PC-3 (cell line): ENCODE results near the gene CISD1. TPM values are rescaled to one million over a fixed set of nuclear protein-coding genes. Genes with fewer than 3 reads are reported as not detected.

Source experiments
- ATAC-seq: fragments of 200-7000 bp; cut with Tn5 transposase; 2 replicates; pipeline ENCODE4 v1.9.1; 2020; ENCODE audit warnings: mild to moderate bottlenecking, moderate library complexity
- BruUV-seq: library from RNA; stranded (reverse); fragments of 400-500 nt; replicated peaks from 2 replicates; lab custom pipeline; 2021; lab: Mats Ljungman, UMichigan
- CTCF ChIA-PET: fragments of 300-600 bp; sonication (Branson Sonifier 250); formaldehyde crosslinking; loops from one replicate; lab custom pipeline; 2022; ENCODE audit warnings: antibody characterized with exemption; lab: Charles Lee
- POLR2A ChIA-PET: fragments of 300-600 bp; sonication (Branson Sonifier 250); formaldehyde crosslinking; loops from one replicate; lab custom pipeline; 2022; ENCODE audit warnings: antibody characterized with exemption; ENCODE audit not compliant: unreplicated experiment; lab: Charles Lee
- DNase-seq: peaks from one replicate; pipeline ENCODE4 v3.0.0-alpha.2; 2015
- H2AFZ ChIP-seq: fragments of 300-600 bp; sonication (generic); 2 replicates; pipeline ENCODE4 v1.6.0; 2016; ENCODE audit warnings: antibody characterized with exemption, low read length
- H3F3A ChIP-seq: fragments of 300-600 bp; sonication (generic); one replicate; pipeline ENCODE4 v1.6.0; 2017; ENCODE audit warnings: antibody characterized with exemption, low read length, control low read depth, mild to moderate bottlenecking; ENCODE audit not compliant: unreplicated experiment
- H3K27ac ChIP-seq: fragments of 300-600 bp; sonication (generic); 2 replicates; pipeline ENCODE4 v1.5.1; 2016; ENCODE audit warnings: mild to moderate bottlenecking, low read length
- H3K27me3 ChIP-seq: fragments of 300-600 bp; sonication (generic); 2 replicates; pipeline ENCODE4 v1.6.1; 2016; ENCODE audit warnings: low read length, mixed read lengths
- H3K36me3 ChIP-seq: fragments of 300-600 bp; sonication (generic); 2 replicates; pipeline ENCODE4 v1.6.1; 2016; ENCODE audit warnings: low read depth, mixed run types, low read length, mixed read lengths
- H3K4me1 ChIP-seq: fragments of 300-600 bp; sonication (generic); 2 replicates; pipeline ENCODE4 v1.5.1; 2016; ENCODE audit warnings: low read length; ENCODE audit not compliant: insufficient read depth
- H3K4me2 ChIP-seq: fragments of 300-600 bp; sonication (generic); 2 replicates; pipeline ENCODE4 v1.6.0; 2016; ENCODE audit warnings: low read length
- H3K4me3 ChIP-seq: fragments of 300-600 bp; sonication (generic); 2 replicates; pipeline ENCODE4 v1.5.1; 2016; ENCODE audit warnings: mild to moderate bottlenecking, low read length, mixed read lengths
- H3K79me2 ChIP-seq: fragments of 300-600 bp; sonication (generic); 2 replicates; pipeline ENCODE4 v1.6.1; 2017; ENCODE audit warnings: low read length, mixed read lengths
- H3K9ac ChIP-seq: fragments of 300-600 bp; sonication (generic); 2 replicates; pipeline ENCODE4 v1.6.0; 2016; ENCODE audit warnings: mild to moderate bottlenecking, low read length
- H3K9me2 ChIP-seq: fragments of 300-600 bp; sonication (generic); replicated peaks from 2 replicates; pipeline ENCODE4 v1.6.1; 2016; ENCODE audit warnings: mixed run types, low read length, mixed read lengths
- H3K9me3 ChIP-seq: fragments of 300-600 bp; sonication (generic); 2 replicates; pipeline ENCODE4 v1.6.1; 2016; ENCODE audit warnings: low read length, mixed read lengths
- H4K20me1 ChIP-seq: fragments of 300-600 bp; sonication (generic); 2 replicates; pipeline ENCODE4 v1.6.1; 2016; ENCODE audit warnings: low read length, mixed read lengths
- EZH2 ChIP-seq: fragments of 300-600 bp; sonication (generic); IDR thresholded peaks from one replicate; pipeline ENCODE4 v1.6.1; 2017; ENCODE audit warnings: antibody characterized with exemption, mild to moderate bottlenecking, low read length; ENCODE audit not compliant: unreplicated experiment
- EZH2phosphoT487 ChIP-seq: fragments of 300-600 bp; sonication (generic); IDR thresholded peaks from 2 replicates; pipeline ENCODE4 v1.6.1; 2018; ENCODE audit warnings: mild to moderate bottlenecking, antibody characterized with exemption, low read length, borderline replicate concordance
- intact Hi-C: fragments of 100-400 bp; cut with micrococcal nuclease; formaldehyde crosslinking; loops from 2 replicates; pipeline ENCODE4 v1.9.0; 2023
- total RNA-seq: library from RNA; depleted of rRNA; stranded (reverse); fragments of >200 nt; gene quantifications from 2 replicates; pipeline ENCODE4 v1.2.3, GENCODE V29; 2014
- TF ChIP-seq, protein P1 (sequence below): fragments of 300-600 bp; sonication (generic); conservative IDR thresholded peaks from 2 replicates; pipeline ENCODE4 v1.5.1; 2017; ENCODE audit warnings: antibody characterized with exemption, low read depth, mild to moderate bottlenecking, low read length

The CISD1 gene
- total RNA-seq, 1 experiment from 2014 or later = 68.8 TPM

DNA sequence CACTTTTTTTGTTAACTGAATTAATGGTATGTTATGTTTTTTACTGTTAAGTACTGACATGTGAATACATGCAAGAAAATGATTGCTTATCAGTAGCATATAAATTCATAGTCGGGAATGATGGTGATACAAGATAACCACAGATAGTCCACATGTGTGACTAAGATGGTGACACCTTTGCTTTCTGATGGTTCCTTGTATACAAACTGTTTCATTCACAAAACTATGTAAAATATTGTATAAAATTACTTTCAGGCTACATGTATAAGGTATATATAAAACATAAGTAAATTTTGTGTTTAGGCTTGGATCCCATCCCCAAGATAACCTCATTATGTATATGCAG is 10.0 kb downstream of the CISD1 start:
- ChIA-PET CTCF (no interaction called here), POLR2A (no interaction called here)
- Histone ChIP-seq H3K4me1 (peaks cover 19% of the 10 kb centered on the region), H3K36me3 (peaks cover 38% of the 10 kb centered on the region), H3K9me2 (no peaks in the 10 kb centered on the region), H3K27me3 (no peaks in the 10 kb centered on the region), H3K9ac (no peak overlapping the region), H3K27ac (no peak overlapping the region), H3F3A (no peaks in the 10 kb centered on the region), H3K9me3 (no peaks in the 10 kb centered on the region), H3K79me2 (peaks cover 42% of the 10 kb centered on the region), H3K4me3 (no peak overlapping the region), H2AFZ (no peak overlapping the region), H4K20me1 (peaks cover 14% of the 10 kb centered on the region; the same call in 1 of the 2 replicates), H3K4me2 (no peak overlapping the region)
- intact Hi-C loops = no loop called here
- DNase-seq (no peak), ATAC-seq (no peak)
- no TSS peak for BruUV-seq
- TF ChIP-seq EZH2phosphoT487 (no peak), EZH2 (no peak)
- TF ChIP-seq, protein P1, sequence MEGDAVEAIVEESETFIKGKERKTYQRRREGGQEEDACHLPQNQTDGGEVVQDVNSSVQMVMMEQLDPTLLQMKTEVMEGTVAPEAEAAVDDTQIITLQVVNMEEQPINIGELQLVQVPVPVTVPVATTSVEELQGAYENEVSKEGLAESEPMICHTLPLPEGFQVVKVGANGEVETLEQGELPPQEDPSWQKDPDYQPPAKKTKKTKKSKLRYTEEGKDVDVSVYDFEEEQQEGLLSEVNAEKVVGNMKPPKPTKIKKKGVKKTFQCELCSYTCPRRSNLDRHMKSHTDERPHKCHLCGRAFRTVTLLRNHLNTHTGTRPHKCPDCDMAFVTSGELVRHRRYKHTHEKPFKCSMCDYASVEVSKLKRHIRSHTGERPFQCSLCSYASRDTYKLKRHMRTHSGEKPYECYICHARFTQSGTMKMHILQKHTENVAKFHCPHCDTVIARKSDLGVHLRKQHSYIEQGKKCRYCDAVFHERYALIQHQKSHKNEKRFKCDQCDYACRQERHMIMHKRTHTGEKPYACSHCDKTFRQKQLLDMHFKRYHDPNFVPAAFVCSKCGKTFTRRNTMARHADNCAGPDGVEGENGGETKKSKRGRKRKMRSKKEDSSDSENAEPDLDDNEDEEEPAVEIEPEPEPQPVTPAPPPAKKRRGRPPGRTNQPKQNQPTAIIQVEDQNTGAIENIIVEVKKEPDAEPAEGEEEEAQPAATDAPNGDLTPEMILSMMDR = no peak

- intact Hi-C loops = no loop called here
- H3K9ac ChIP-seq = no peak overlapping the region
- no peaks in the 10 kb centered on the region for H3K9me2 ChIP-seq
- DNase-seq = peak; percentile 56
- ChIA-PET CTCF (interaction anchor here (0.7 kb wide), 1 partner anchor 41 kb away, joined by 3 read pairs; no protein-coding TSS in a partner anchor), POLR2A (no interaction called here)
- H3K9me3 ChIP-seq = no peaks in the 10 kb centered on the region
- no peak overlapping the region for H3K4me3 ChIP-seq
- ATAC-seq = peak; percentile 60
- peaks cover 13% of the 10 kb centered on the region for H3K4me1 ChIP-seq
- no peak overlapping the region for H3K4me2 ChIP-seq
- peaks cover 38% of the 10 kb centered on the region for H3K36me3 ChIP-seq
- no peak overlapping the region for H3K27ac ChIP-seq
- H3F3A ChIP-seq = no peaks in the 10 kb centered on the region
- H3K27me3 ChIP-seq = no peaks in the 10 kb centered on the region
- BruUV-seq = no TSS peak
- 0 out of 2 replicates have a peak, but pooled peaks cover under 1% of the 10 kb centered on the region for H4K20me1 ChIP-seq
- TF ChIP-seq EZH2 (no peak), EZH2phosphoT487 (no peak)
- TF ChIP-seq, protein P1 = no peak
- no peak overlapping the region for H2AFZ ChIP-seq
- peaks cover 27% of the 10 kb centered on the region for H3K79me2 ChIP-seq
These were observed 11.5 kb downstream of the CISD1 start for GRCh38 chr10:58280477-58280876.

DNA sequence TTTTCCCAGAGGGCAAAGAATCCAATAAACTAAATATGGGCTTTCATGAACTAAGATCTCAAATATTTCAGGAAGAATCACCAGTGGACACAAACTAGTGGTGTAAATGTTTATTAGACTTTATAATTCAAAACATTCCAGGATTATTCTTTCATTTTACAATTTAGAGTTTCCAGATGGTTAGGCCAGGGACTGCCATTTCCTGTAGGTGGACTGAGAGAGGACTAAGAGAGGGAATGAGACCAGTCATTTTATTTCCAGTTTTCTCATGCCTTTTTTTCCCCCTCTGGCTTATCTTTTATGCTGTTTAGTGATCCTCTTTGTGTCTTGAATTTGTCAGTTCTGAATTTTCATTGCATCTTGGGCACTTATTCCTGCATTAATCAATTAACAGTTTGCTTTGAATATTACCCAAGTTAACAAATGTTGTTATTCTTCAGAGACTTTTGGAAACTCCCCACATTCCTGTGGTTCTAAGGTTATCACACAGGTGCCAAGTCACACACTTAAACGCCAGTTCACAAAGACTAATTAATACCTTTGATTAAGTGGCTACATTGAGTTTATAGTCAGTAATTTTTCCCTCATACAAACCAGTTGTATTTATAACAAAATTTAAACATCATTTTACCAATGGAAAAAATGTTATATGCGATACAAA is 12.3 kb downstream of the CISD1 start:
- no TSS peak for BruUV-seq
- intact Hi-C loops = no loop called here
- no peaks in the 10 kb centered on the region for H3K9me3 ChIP-seq
- CTCF ChIA-PET = no interaction called here
- peaks cover 38% of the 10 kb centered on the region for H3K36me3 ChIP-seq
- H3K27ac ChIP-seq = no peak overlapping the region
- H3K79me2 ChIP-seq = peaks cover 21% of the 10 kb centered on the region
- ATAC-seq (no peak), DNase-seq (no peak)
- H3K9me2 ChIP-seq = no peaks in the 10 kb centered on the region
- no peak overlapping the region for H3K4me3 ChIP-seq
- peaks cover 13% of the 10 kb centered on the region for H3K4me1 ChIP-seq
- no peak overlapping the region for H2AFZ ChIP-seq
- TF ChIP-seq EZH2phosphoT487 (no peak), EZH2 (no peak)
- TF ChIP-seq, protein P1 = no peak
- no peaks in the 10 kb centered on the region for H3K27me3 ChIP-seq
- H3F3A ChIP-seq = no peaks in the 10 kb centered on the region
- H4K20me1 ChIP-seq = no peaks in the 10 kb centered on the region
- H3K4me2 ChIP-seq = no peak overlapping the region
- POLR2A ChIA-PET = no interaction called here
- no peak overlapping the region for H3K9ac ChIP-seq
